ENCODE measurements around the gene MDC1.

MDC1 gene

GRCh38 chr6:30747902-30748769 lies 31.1 kb upstream of the MDC1 start:
- DNase-seq = no peak

DNA sequence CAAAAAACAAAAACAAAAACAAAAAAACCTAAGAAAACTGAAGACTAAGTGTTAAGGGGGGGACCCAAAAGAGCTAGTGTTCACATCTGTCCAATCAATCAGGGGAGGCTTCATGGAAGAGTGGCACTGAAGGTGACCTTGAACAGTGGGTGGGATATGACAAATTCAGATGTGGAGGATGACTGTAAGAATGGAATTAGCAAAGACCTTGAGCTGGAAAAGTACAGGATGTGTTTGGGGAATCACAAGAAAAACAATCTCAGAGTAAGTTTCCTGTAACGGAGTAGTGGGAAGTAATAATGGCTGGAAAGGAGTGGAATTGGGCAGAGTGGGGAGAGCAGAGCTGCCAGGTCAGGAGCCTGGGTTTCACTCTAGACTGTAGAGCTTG lies 30.2 kb upstream of the MDC1 start:
- DNase-seq = no peak

DNA sequence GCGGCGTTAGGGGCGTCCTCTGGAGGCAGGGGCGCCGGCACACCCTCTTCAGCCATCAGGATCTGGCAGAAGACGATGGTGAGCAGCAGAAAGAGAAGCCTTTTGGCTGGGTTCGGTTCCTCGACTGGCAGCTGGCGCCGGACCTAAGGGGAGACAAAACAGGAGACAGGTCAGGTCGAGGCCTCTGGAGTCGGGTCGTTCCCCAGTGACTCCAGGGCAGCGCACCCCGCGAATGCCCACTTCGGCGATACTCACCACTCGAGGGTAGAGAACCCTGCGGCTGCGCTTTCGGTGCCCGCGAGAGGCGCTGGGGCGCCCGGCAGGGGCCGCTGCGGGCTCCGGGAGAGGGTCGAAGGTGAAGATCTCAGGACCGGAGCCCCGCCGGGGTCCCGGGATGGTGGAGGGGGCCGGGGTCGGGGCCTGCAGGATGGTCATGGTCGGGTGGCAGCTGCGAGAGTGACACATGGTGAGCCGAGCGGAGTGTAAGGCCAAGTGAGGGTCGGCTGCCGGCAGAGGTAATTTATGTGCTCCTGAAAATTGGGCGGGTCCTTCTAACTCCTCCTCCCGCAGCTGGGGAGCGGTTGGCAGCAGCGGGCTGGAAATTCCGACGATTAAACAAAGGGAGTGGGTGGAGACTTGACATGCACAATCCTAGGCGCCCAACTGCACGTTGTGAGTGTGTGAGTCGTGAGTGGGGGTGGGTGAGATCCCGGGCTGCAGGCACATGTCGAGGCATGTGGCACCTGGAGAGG lies 27.1 kb upstream of the MDC1 start, which contains the start of gene IER3:
TSS of gene IER3 (minus strand) at position 494 of the 752 bp plus-strand sequence. CDS start at position 465, 29 bp downstream.
- DNase-seq = peak; percentile 44 to 77 (median 54)

DNA sequence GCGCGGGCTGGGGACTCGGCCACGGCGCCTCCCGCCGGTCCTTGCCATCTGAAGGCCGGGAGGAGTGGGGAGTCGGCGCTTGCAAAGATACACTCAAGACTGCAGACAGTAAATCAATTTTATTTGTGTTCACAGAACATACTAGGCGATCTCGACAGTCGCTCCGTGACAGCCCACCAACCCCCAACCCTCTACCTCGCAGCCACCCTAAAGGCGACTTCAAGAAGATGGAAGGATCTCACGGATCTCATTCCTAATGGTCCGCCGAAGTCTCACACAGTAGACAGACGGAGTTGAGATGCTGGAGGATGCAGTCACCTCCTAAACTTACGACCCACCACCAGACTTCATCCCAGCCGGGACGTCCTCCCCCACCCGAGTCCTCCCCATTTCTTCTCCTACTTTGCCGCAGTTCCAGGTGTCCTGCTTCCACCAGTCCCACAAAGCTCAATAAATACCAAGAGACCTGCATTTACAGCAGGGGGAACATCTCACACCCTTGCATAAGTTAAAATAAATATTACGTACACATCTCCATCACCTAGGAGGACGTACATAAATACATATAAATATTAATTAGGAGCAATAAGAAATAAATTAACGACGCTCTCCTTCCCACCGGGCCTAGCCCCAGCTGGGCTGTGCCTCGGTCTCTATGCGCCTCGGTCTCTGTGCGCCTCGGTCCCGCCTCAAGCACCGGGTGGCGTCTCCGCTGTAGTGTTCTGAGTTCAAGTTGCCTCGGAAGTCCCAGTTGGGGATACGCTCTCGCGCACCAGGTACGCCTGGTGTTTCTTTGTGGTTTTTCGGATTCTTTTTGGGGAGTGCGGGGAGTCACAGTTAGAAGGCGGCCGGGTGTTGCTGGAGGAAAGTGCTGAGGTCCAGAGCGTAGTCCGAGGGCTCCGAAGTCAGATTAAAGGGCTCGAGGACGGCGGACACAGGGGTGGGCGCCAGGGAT lies 26.3 kb upstream of the MDC1 start:
- peak in 3 of 5 experiments; percentile 21 to 49 (median 23) for DNase-seq

DNA sequence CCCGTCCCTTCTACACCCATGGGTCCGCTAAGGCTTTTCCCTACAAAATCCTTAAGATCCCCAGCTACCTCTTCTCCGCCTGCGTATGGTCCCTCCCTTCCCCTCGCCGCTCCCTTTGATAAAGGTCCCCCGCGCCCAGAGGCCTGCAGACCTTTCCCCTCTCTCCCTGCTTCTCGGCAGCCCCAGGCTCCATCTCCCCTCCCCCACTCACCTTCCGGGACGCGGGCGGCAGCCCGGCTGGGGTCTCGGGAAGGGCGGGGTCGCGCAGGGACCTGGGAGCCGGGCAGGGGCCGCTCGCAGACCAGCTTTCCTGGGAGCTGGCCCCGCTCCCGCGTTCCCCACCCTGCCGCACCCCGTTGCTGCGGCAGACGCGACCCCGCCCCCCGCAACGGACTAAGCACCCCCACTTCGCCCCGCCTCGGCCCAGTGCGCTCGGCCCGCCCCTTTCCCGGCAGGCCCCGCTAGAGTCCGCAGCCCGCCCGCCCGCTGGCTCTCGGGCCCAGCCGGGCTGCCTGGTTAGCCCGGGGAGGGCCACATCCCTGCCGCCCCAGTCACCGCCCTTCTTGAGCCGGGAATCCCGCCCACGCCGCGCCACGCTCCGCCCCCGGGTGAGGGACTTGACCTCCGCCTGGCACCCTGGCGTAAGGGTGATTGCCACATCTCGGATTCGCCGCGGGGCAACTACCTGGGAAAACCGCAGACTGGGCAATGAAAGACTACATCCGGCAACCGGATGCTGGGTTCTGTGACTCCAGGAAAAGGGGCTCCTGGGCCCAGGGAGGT lies 25.4 kb upstream of the MDC1 start, which contains the start of gene FLOT1:
TSS of gene FLOT1 (minus strand) at position 372 of the 783 bp plus-strand sequence. CDS start 498 bp downstream, outside the sequence.
- DNase-seq = peak; percentile 65 to 89 (median 78)

GRCh38 chr6:30741789-30742315 lies 24.8 kb upstream of the MDC1 start:
- DNase-seq = no peak

DNA sequence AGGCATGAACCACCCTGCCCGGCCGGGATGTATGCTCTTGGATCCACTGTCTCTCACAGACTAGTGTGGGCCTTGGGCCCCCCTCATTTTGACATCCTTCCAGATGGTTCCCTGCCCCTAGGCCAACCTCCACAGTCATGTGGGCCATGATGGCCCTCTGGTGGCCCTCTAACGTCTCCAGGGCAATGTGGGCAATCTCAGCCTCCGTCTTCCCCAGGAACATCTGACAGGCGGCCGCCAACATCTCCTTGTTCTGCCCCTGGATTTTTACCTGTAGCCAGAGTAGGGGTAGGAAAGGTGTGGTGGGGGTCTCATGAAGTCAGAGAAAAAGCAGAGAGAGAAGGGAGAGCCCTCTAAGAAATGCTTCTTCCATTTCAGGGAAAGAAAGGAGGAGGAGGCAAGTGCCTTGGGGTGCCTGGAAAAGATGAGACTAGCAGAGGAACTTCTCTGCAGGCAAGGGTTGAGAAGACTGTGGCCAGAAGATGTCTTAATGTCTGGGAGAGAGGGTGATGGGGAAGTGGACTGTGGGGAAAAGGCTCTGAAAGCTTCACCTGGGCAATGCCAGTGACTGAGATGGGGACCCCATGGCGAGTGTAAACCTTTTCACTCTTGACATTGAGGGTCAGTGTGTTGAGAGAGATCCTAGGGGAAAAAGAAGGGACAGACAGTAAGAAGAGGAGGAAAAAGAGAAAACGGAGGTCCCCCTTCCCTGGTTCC lies 24.1 kb upstream of the MDC1 start:
- no peak for DNase-seq

DNA sequence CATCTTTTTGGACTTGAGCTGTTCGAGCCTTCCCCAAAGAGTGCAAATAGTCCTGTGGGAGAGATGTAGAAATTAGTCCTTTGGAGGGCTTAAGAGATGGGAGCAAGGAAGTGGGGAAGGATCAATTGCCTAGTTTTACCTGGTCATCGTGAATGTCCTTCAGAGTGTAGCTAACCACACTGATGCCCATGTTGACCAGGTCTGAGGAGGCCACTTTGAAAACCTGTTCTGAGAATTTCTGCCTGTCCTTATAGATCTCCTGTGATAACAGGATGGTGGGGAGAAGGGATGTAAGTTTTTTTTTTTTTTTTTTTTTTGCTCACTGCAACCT lies 23.4 kb upstream of the MDC1 start:
- DNase-seq = no peak

DNA sequence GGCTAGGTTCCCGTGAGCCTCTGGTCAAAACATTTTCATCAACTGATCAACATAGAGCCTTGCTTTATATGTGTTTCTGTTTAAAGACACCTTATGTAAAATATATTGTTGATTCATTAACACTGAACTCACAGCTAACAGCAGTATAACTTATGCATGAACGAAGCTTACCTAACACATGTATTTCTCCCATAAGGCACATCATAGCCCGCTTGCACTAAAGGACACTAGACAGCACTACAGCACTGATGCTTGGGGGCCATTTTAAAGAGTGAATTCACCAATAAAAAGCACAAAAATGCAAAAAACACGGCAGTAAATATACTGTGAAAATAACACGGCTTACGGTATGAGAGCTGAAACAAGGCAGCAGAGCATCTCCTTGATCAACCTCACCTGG lies 21.5 kb upstream of the MDC1 start:
- DNase-seq = no peak

DNA sequence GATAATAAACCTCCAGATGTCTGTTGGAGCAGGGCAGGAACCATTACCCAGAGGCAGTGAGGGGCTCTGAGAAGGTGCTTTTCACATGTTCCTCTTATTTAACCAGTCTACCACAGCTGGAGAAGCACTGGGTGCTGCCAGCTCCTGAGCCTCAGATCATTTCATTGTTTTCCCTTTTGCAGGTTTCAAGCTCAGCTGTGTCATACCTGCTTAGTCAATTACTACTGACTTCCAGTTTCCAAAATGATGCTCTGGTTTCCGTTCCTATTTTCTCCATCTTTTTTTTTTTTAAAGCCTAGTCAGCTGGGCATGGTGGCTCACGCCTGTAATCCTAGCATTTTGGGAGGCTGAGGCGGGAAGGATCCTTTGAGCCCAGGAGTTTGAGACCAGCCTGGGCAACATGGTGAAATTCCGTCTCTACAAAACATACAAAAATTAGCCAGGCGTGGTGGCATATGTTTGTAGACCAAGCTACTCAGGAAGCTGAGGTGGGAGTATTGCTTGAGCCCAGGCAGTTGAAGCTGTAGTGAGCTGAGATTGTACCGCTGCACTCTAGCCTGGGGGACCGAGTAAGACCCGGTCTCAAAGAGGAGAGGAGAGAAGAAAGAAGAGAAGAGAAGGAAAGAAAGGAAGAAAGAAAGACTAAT lies 18.7 kb upstream of the MDC1 start:
- DNase-seq = no peak

DNA sequence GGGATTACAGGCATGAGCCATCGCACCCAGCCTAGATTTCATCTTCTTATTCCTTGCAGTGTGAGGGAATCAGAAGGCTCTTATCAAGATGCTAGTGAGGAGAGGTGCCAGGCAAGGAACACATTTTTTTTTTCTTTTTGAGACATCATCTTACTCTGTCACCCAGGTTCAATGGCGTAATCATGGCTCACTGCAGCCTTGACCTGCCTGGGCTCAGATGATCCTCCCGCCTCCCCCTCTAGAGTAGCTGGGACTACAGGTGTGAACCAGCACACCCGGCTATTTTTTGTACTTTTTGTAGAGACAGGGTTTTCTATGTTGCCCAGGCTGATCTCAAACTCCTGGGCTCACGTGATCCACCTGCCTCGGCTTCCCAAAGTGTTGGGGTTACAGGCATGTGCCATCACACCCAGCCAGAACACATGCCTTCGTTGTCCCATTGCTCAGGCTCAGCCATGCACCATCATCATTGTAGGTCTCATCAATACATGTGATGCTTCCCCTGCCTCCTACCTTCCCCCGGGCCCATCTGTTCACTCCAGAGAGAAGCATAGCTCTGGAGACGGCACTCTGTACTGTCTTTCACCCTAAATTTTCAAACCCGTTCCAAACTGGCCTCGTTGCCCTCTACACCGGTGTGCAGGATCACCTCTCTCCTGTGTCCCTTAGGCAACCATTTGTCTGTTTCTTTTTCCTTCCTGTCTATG lies 15.3 kb upstream of the MDC1 start:
- DNase-seq = no peak

DNA sequence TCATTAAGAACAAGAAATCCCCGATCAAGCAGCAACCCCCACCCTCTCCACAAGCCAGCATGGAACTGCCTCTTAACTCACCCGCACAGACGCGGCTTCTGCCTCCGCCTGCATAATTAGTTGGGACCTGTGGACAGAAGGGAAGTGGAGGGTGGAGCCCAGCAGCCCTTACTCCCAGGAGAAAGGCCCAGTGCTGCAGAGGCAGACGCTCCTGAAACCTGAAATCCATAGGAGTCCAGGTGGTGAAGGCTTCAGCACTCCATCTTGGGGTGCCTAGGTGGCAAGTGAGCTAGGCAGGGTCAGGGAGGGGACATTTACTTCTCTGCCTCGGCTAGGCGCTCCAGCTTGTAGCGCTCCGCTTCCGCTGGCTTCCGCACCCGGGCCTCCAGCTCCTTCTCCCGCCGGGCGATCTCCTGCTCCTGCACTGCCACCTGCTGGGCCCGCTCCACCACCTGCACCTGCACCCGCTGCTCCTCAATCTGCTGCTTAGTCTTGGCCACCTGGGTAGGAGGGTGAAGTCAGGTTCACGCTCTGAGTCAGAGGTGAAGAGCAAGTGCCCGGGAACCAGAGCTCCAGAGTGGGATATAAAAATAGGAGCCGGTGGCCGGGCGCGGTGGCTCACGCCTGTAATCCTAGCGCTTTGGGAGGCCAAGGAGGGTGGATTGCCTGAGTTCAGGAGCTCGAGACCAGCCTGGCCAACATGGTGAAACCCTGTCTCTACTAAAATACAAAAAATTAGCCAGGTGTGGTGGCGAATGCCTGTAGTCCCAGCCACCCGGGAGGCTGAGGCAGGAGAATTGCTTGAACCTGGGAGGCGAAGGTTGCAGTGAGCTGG lies 13.7 kb upstream of the MDC1 start:
- peak; percentile 67 to 91 (median 78) for DNase-seq

DNA sequence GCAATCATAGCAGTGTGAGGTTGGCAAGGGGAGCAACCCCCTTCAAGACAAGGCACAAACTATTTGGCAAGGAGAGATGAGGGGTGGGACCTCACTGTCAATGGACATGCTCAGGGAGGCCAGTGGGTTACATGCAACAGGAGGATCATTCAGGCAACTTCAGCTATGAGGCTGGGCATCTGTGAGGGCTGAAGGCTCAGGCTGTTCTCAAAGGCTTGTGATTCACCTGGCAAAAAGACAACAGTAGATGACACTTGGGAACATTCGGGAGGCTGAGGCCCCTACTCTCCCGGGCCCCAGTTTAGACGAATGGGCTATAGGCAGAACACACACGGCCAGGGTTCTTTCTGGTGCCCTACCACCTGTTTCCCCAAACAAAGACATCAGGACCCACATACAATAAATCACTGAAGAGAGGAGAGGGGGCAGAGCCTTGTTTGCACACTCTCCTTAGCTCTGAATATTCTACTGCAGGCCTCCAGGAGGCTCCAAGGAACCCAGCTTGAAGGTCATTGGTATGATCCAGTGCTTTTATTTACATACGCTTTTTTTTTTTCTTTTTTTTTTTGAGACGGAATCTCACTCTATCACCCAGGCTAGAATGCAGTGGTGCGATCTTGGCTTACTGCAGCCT lies 11.0 kb upstream of the MDC1 start:
- no peak for DNase-seq

GRCh38 chr6:30726506-30727413 lies 9.7 kb upstream of the MDC1 start:
- no peak for DNase-seq

- no peak for DNase-seq
Measured at GRCh38 chr6:30725713-30726505, 8.8 kb upstream of the MDC1 start.

All from T-helper 2 cell (primary cell).